HG02852 (cell line): Measurements from ENCODE around the gene SSTR4.
"Not testable (repeated sequence)": the region's sequence is repeated elsewhere in the genome, so short reads cannot be mapped to it uniquely, and the experiment has no call there.

ENCODE experiments used
- ATAC-seq: cut with Tn5 transposase; IDR thresholded peaks from one replicate; pipeline ENCODE4 v1.9.1; 2021; ENCODE audit warnings: mild to moderate bottlenecking, moderate library complexity; ENCODE audit not compliant: unreplicated experiment

Gene SSTR4

DNA sequence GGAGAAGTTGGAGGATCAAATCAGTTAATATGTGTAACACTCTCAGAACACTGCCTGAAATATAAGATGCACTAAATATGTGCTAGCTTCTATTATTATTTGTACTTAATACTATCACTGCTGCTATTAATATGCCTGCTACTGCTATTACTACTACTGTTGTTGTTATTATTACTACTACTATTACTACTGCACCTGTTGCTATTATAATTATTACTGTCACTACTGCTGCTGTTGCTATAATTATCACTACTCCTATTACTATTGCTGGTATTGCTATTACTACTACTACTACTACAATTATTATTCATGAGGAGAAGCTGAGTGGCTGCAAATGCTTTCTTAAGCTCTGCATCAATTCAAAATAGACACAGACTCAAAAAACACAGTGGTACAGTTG is 16.7 kb upstream of the SSTR4 start:
- ATAC-seq = peak; percentile 64

DNA sequence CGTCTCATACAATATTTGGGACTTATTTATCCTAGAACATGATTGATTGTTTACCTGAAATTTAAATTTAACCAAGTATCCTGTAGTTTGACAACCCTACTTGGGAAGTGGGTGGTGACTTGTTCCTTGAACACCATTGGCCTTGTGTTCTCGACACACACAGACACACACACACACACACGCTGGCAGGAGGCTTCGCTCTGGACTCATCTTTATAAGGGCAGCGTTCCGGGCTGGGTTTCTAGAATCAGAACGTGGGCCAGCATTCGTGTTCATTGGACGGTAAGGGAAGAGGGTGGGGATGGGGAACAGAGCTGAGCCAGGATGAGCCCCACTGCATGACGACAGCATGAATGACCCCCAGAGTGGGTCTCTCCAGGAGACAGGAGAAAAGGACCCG is 16.2 kb upstream of the SSTR4 start:
- ATAC-seq = no peak

DNA sequence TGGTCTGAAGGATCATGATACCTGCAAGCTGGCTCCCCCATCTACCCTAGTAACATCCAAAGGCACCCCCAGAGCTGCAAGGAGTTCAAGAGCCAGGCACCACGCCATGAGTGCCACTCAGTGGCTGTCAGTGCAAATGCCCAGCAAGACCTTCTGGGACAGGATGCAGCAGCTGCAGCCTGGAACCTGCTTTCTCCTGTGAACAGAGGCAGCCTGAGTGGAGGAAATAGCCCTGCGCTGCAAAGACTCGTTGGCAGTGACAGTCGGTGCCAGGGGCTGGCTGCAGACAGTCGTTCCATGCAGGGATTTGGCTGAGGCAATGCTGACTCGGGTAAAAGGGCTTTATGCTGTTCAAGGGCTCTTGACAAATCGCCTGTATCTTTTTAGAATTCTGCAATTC is 15.7 kb upstream of the SSTR4 start:
- no peak for ATAC-seq

DNA sequence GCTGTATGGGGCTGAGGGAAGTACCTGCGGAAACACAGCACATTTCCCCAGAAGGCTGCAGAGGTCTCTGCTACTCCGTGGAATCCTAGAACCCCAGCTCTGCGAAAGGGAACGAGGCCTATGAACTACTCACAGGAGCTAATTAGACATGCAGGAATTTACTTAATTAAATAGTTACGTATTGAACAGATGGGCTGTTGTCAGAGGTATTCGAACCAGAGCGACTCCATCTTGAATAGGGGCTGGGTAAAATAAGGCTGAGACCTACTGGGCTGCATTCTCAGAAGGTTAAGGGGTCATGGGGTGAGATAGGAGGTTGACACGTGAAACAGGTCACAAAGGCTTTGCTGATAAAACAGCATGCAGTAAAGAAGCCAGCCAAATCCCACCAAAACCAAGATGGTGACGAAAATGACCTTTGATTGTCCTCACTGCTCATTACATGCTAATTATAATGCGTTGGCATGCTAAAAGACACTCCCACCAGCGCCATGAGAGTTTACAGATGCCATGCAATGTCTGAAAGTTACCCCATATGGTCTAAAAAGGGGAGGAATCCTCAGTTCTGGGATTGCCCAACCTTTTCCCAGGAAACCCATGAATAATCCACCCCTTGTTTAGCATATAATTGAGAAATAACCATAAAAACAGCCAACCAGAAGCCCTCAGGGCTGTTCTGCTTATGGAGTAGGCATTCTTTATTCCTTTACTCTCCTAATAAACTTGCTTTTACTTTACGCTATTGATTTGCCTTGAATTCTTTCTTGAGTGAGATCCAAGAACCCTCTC is 14.7 kb upstream of the SSTR4 start:
- no peak for ATAC-seq

DNA sequence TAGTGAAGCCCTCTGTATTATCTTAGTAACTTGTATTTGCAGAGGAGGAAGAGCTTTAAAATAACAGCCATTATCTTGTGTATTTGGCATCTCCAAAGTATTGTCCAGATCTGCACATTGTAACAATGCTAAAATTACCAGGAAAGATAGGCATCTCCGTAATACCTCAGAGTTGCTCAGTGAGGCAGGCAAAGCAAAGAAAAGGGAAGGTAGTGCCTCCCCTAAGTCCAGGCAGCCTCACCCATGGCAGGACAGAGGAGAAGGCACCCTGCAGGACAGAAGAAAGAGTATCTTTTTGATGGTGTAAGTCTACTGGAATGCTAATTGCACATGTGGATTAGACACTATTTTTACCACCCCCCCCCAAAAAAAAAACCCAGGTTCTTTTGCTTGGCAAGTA is 13.6 kb upstream of the SSTR4 start:
- ATAC-seq = no peak

DNA sequence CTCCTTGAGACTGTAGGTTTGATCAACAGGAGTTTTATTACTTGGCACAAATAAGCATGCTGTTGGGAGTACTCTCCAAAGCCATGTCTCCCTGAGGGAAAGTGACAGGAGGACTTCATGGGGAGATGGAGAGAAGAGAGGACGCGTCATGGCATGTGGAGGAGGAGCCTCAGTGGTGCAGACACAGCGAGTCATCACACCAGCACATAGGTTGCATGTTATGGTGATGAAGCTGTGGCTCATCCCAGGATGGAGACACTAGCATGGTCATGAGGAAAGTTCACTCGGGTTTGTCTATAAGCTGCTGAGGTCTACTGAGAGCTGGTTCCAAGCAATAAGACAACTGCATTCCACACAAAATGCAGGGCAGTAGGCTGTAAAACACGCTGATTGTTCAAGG is 13.2 kb upstream of the SSTR4 start:
- no peak for ATAC-seq

DNA sequence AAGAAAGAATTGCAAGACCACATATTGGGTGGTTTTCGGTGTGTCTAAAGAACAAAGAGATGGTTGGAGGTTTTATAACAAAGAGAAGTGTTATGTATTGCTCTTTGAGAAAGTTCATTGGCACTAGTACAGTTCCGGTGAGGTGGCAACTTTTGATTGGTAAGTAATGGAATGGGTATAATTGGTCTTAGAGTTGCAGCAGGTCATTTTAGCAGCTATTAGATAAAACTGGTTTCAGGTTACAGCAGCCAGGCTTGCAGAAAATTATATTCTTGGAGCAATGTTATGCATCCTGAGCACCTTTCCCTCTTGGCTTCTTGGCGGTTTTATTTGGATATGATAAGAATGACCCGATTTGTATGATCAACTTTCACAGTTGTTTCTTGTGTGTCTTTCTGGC is 12.3 kb upstream of the SSTR4 start:
- ATAC-seq = no peak

DNA sequence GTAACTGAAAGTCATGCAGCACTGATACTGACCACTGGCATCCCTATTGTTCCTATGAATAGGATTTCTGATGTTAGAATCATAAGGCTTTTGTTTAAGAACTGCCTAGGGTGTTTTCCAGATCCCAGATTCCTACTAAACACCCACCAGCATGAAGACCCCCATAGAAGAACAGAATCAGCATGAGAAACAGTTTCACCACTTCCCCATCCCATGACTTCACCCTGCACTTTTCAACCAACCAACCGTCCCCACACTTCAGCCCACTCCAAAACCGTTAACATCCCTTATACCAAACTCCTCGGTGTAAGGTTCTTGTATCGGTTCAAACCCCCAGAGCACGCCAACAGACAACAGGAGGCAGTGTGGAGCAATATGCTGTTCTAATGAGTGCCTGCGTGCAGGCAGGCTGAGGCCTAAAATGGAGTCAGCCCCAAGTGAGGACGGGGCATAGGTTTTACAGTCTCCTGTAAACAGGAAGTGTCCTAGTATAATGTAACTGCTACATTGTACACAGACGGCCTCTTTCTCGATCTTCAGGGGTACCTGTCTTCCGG is 11.4 kb upstream of the SSTR4 start:
- no peak for ATAC-seq

DNA sequence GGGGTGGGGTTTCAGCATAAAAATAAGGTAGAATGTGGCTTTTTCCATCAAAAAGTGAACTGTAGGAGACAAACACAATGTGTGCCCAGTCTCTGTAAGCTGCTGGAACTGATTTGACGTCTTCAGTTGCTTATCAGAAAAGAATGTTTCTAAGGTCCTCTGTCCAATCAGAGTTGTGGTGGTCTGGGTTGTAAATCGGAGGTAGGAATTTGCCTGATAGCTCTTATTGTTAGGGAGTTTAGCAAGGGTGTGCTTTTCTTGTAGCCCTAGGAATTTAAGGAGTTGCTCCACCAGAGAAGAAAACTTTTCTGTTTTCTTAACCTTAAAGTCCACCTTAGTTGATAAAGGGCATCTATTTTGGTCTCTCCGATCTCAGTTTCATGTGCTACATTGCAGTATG is 10.4 kb upstream of the SSTR4 start:
- ATAC-seq = no peak

DNA sequence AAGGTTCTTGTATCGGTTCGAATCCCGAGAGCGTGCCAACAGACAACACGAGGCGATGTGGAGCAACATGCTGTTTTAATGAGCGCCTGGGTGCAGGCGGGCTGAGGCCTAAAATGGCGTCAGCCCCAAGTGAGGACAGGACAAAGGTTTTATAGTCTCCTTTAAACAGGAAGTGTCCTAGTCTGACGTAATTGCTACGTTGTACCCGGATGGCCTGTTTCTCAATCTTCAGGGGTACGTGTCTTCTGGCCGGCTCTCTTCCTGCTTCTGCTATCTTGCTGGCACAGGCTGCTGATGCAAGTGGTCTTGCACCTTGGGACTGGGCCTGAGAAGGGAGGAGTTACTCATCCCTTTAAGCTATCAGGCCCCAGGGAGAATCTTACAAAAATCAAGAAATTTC is 9.6 kb upstream of the SSTR4 start:
- not testable (repeated sequence) for ATAC-seq

DNA sequence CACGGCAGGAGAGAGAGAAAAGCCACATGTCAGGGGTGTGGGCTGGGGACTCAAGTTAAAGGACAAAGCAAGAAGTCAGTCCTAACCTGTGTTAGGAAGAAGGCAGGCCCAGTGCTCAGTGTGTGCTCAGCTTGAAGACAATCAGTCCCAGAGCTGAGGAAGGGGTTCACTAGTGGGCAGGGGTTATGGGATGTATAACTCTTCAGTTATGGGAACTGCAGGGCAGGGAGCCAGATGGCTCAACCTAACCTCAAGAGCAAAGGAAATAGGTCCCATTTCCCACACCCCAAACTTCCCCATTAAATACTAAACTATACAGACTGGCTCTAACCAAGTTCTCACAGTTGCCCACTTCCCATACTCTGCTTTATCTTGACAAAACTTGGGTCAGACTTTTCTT is 7.4 kb upstream of the SSTR4 start:
- ATAC-seq = no peak

DNA sequence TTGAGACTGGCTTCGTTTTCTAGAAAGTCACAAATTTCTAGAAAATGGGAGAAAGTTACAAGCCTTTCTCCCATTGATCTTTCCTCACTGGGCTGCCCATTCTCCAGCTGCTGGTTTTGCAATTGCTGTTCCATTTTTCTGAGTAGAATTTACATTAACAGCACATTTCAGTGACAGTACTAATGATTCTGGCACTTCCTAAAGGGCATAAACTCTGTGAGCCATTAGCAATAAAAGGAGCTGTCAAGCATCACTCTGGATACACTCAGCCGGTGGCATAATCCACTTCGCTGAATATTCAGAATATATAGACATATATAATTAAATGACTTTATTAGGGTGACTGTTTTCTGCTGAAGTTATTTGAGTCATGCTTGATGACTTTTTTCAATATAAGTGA is 6.7 kb upstream of the SSTR4 start:
- no peak for ATAC-seq

DNA sequence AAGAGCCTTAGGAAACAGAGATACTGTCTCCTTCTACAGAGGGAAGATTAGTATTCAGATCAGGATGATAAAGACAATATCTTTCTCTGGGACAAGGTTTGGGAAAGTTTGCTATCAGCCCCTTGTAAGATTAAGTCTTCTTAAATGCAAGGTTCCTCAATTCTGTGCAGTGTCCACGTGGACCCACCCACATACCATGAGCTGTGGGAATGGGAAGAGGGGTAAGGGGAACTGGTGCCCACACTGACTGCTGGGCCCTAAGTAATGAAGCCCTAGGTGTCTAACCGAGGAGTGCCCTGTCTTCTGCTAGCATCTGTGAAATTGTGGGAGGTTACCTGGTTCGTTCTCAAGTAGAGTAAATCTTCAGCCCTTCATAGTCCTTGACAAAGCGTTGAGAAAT is 5.8 kb upstream of the SSTR4 start:
- ATAC-seq = no peak

DNA sequence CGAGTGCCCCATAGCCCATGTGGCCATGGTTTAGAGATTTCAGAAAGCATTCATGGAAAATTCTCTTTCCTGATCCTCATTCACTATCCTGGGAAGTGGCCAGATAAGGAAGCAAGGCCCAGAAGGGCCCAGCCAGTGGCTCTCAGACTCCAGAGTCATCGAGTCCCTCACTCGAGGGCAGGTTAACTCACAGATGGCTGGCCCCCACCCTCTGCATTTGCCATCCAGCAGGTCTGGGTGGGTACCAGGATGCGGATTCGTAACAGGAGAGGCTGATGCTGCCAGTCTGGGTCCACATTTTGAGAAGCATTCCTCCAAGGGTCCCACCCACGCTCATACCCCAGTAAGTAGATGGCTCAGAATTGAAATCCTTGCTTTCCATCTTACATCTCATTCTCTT is 3.8 kb upstream of the SSTR4 start:
- no peak for ATAC-seq

DNA sequence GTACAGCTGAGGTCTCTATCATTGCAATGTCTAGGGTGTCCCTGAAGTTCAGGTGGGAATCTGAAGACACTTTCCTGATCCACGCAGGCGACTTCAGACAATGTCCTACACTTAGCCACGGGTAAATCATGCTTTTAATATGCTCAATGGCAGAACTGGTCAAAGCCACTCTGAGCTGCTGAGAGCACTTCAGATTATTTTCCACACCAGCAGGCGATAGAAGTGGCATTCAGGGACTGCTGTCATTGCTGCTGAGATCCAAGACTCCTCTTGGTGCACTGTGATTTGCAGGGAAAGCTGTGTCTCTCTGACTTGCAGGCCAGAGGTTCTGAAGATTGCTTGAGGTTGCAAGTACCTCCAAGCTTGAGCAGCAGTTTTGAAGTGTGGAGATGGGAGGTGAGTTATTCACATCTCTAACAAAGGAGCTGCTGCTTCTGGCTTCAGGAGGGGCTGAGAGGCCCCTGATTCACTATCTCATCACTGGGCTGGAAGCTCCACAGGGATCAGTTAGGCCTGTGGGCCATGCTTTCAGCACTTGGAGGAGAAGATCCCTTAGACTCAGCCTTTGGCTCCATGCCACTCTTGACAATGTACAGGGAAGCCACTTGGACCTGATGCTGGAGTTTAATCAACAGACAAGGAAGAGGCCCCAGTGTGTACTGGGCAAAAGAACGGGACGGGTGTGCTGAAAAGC is 2.9 kb upstream of the SSTR4 start:
- ATAC-seq = no peak

DNA sequence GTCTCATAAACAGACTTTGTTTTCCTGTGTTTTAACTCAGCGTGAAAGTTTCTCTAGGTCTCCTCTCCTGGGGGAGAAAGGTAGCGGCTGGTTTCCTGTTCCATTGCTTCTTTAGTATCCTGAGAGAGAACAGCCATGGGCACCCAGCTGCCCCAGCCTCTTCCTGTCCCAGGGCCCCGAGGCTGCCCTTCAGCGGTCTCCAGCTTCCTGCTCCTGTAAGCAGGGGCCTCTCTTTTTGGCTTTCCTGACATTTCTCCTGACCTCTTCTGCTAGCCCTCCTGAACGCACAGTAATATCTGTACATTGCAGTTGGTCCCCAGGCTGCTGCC is 2.4 kb upstream of the SSTR4 start:
- no peak for ATAC-seq

DNA sequence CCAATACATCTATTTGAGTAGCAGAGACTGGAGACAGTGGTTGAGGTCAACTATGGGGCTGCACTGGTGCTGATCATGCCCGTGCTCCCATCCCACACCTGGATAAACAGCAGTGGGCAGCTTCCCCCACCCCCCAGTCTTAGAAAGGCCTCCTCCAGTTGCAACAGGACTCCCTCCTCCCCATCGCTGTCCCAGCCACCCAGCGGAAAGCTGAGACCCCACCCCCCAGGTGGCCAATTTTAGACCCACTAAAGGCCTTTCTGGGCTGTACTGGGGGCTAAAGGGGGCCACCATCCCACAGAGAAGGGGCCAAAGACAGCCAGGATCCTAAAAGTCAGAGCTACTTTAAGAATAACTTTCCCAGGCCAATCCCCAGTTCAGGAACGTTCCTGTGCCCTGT is 1.2 kb upstream of the SSTR4 start:
- ATAC-seq = no peak

DNA sequence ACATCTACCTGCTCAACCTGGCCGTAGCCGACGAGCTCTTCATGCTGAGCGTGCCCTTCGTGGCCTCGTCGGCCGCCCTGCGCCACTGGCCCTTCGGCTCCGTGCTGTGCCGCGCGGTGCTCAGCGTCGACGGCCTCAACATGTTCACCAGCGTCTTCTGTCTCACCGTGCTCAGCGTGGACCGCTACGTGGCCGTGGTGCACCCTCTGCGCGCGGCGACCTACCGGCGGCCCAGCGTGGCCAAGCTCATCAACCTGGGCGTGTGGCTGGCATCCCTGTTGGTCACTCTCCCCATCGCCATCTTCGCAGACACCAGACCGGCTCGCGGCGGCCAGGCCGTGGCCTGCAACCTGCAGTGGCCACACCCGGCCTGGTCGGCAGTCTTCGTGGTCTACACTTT is 619 bp downstream of the SSTR4 start:
- no peak for ATAC-seq

DNA sequence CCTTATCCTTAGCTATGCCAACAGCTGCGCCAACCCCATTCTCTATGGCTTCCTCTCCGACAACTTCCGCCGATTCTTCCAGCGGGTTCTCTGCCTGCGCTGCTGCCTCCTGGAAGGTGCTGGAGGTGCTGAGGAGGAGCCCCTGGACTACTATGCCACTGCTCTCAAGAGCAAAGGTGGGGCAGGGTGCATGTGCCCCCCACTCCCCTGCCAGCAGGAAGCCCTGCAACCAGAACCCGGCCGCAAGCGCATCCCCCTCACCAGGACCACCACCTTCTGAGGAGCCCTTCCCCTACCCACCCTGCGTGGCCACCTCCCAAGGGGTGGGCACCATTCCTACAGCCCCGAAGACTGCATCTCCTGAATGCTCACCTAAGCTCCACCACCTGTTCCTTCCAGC is 1.3 kb downstream of the SSTR4 start:
- ATAC-seq = no peak

DNA sequence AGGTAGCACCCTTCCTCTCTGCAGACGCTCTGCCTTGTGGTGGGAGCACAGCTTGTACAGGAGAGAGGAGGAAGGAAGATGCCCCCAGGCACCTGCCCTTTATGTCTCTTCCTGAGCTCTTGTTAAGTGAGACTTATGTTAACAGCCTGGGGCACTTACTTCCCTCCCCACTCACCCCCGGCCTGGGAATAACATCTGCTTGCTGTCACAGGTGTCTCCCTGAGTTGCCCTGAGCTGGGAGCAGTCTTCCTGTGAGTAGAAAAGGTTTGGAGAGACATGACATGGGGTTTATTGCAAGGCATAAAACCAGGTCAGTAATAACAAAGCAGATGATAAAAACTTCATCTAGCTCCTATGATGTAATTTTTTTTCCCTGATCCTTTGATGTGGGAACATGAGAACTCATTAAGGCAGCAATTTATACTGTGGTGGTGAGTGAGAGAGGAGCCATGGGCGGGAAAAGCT is 1.9 kb downstream of the SSTR4 start:
- ATAC-seq = no peak

DNA sequence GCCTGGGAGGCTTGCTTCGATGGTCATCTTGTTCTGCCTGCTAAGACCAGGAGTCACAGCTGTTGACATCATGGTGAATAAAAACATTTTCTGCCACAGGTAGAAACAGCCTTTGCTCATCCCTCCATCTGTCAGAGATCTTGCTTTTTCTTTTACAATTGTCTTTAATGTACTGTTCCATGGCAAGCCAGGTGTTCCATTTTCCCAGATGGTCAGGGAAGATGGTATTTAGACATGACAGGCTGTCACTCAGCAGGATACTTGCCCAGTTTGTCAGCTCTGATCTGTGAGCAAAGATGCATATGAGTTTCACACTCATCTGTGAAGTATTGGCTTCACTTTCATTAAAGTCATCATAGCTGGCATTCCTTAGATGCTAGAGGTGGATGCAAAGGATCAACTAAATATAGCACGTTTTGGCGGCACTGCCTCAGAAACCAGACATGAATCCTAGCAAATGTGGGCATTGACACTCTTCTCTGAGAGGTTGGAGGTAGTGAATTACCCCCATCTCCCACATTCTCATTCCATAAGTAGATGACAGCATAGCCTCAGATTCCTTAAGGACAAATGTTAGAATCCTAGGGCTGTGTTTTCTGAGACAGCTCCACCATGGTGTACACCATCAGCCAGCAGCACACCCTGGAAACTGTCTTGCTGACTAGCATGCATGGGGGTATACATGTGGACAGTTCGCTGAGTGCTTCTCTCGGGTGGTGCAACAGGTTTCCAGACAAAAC is 4.2 kb downstream of the SSTR4 start:
- ATAC-seq = no peak
